K562 (cell line): ENCODE results near the gene CCDC9B. TPM values are rescaled to one million over a fixed set of nuclear protein-coding genes. Genes with fewer than 3 reads are reported as not detected.
A peak's percentile ranks its signal among the peaks of the same experiment; 100 is the strongest.

ENCODE experiments used
- BHLHE40 ChIP-seq: IDR thresholded peaks from 2 replicates; pipeline ENCODE4 v1.6.1; 2011; ENCODE audit warnings: low read length, improper control_type of control experiment
- CBX1 ChIP-seq: sonication (generic); IDR thresholded peaks from 2 replicates; pipeline ENCODE4 v1.6.1; 2016; ENCODE audit warnings: antibody characterized with exemption, low read depth, mild to moderate bottlenecking
- EP400 ChIP-seq: fragments of 450-650 bp; IDR thresholded peaks from 2 replicates; pipeline ENCODE4 v1.6.1; 2017; ENCODE audit warnings: antibody characterized with exemption, mild to moderate bottlenecking, moderate library complexity
- ERF ChIP-seq: fragments of 450-650 bp; formaldehyde crosslinking; IDR thresholded peaks from 2 replicates; pipeline ENCODE4 v1.4.0; 2020; ENCODE audit warnings: mild to moderate bottlenecking, mixed read lengths
- KAT7 ChIP-seq: sonication (generic); formaldehyde crosslinking; IDR thresholded peaks from 2 replicates; pipeline ENCODE4 v1.8.0; 2022; ENCODE audit warnings: missing genetic modification reagents, mild to moderate bottlenecking, borderline replicate concordance
- MAFK ChIP-seq: IDR thresholded peaks from 2 replicates; pipeline ENCODE4 v1.6.1; 2011; ENCODE audit warnings: low read length, improper control_type of control experiment
- NR2F6 ChIP-seq: fragments of 450-650 bp; formaldehyde crosslinking; IDR thresholded peaks from 2 replicates; pipeline ENCODE4 v1.4.0; 2020; ENCODE audit warnings: mild to moderate bottlenecking
- PRPF4 ChIP-seq: fragments of 200-400 bp; formaldehyde crosslinking; IDR thresholded peaks from one replicate; pipeline ENCODE4 v1.6.1; 2017; ENCODE audit warnings: low read length, low read depth, mild to moderate bottlenecking; ENCODE audit not compliant: insufficient read depth, poor library complexity, severe bottlenecking
- STAT5B ChIP-seq: fragments of 250-450 bp; sonication (Bioruptor Pico); IDR thresholded peaks from 2 replicates; pipeline ENCODE4 v1.8.0; 2021; ENCODE audit warnings: mild to moderate bottlenecking, inconsistent platforms
- ZNF444 ChIP-seq: fragments of 250-450 bp; sonication (Bioruptor Pico); IDR thresholded peaks from 2 replicates; pipeline ENCODE4 v1.4.0; 2020; ENCODE audit warnings: mild to moderate bottlenecking, moderate library complexity
- ZNF57 ChIP-seq: fragments of 450-650 bp; formaldehyde crosslinking; IDR thresholded peaks from 2 replicates; pipeline ENCODE4 v1.4.0; 2020; ENCODE audit warnings: mild to moderate bottlenecking, moderate library complexity
- ZNF695 ChIP-seq: fragments of 450-650 bp; formaldehyde crosslinking; IDR thresholded peaks from 2 replicates; pipeline ENCODE4 v1.4.0; 2020; ENCODE audit warnings: mild to moderate bottlenecking, moderate library complexity
- ZNF780A ChIP-seq: fragments of 250-450 bp; sonication (Bioruptor Pico); IDR thresholded peaks from 2 replicates; pipeline ENCODE4 v1.5.0; 2021; ENCODE audit warnings: mild to moderate bottlenecking
- polyA plus RNA-seq, 8 experiments: library from polyadenylated mRNA; depleted of rRNA in 4 of 8; stranded (reverse) in 5 of 8; unstranded in 3 of 8; fragments of >200 nt; fragmentation: Nextera tagmentation in 2 of 8; fragmentation: Illumina TruSeq in 1 of 8; extraction: Ambion mirVana in 2 of 8; extraction: Trizol in 1 of 8; gene quantifications; 2 replicates each; pipeline versions ENCODE4 v1.2.1 to v1.2.3, GENCODE V29; 2011 to 2014; ENCODE audit warnings: inconsistent platforms in 1 of 8, missing spikeins in 1 of 8
- total RNA-seq, 7 experiments: library from RNA; depleted of rRNA in 6 of 7; stranded (reverse); fragments of >200 nt in 6 of 7; fragmentation: Illumina TruSeq in 2 of 7; extraction: Trizol in 2 of 7; gene quantifications; 2 replicates each; pipeline versions ENCODE4 v1.2.1 to v1.2.3, GENCODE V29; 2011 to 2021; ENCODE audit warnings: low replicate concordance in 1 of 7
- TF ChIP-seq, protein P1 (sequence below): fragments of 250-450 bp; sonication (Bioruptor Pico); IDR thresholded peaks from 2 replicates; pipeline ENCODE4 v1.9.0; 2021; ENCODE audit warnings: mild to moderate bottlenecking, inconsistent platforms
- TF ChIP-seq, protein P2 (sequence below), 2 experiments: fragments of 150-350 bp in 1 of 2; IDR thresholded peaks; 2 replicates each; pipeline ENCODE4 v1.6.1; 2012 to 2016; ENCODE audit warnings: low read depth in 2 of 2, low read length in 2 of 2, mild to moderate bottlenecking in 1 of 2, moderate library complexity in 1 of 2
- TF ChIP-seq, protein P3 (sequence below), 2 experiments: fragments of 450-650 bp; conservative IDR thresholded peaks; 2 replicates each; pipeline ENCODE4 v1.6.1; 2017; ENCODE audit warnings: mild to moderate bottlenecking in 2 of 2, moderate library complexity in 2 of 2
- TF ChIP-seq, protein P4 (sequence below): fragments of 150-350 bp; IDR thresholded peaks from 2 replicates; pipeline ENCODE4 v1.6.1; 2014; ENCODE audit warnings: low read depth, mild to moderate bottlenecking, low read length, borderline replicate concordance

CCDC9B gene
- total and polyA plus RNA-seq, 9 of the 15 experiments (the other 6 are each of a cell fraction or from before 2014, with no cell fraction given) = 0.01 to 0.47 (median 0.15) TPM; not detected in 1

DNA sequence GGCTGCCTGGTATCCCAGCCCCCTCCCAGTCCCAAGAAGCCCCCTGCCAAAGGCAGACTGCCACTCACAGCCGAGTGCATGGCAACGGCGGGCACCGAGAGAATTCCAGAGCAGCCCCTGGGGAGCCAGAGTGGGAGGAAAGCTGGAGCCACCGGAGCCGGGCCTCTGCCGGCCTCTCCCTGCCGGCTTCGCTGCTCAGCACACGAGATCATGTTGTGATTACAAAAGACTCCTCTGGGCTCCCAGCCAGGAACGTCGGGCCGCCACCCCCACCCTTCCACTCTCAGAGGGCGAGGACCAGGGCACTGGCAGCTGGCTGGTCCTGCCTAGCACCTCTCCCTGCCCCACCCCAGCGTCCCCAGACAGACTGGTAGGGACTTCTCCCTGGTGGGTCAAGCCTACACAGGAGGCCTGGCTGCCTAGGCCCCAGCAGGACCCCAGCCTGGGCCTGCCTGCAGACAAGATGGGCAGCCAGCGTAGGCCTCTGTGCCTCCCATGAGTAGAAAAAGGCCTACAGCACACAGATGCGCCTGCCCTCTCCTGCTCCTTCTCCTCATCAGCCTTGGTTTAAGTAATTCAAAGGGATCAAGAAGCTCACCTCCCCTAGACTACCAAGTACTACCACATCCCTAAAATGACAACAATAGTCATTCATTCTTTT, at the start of gene CCDC9B (continued):
- TF ChIP-seq, protein P1, sequence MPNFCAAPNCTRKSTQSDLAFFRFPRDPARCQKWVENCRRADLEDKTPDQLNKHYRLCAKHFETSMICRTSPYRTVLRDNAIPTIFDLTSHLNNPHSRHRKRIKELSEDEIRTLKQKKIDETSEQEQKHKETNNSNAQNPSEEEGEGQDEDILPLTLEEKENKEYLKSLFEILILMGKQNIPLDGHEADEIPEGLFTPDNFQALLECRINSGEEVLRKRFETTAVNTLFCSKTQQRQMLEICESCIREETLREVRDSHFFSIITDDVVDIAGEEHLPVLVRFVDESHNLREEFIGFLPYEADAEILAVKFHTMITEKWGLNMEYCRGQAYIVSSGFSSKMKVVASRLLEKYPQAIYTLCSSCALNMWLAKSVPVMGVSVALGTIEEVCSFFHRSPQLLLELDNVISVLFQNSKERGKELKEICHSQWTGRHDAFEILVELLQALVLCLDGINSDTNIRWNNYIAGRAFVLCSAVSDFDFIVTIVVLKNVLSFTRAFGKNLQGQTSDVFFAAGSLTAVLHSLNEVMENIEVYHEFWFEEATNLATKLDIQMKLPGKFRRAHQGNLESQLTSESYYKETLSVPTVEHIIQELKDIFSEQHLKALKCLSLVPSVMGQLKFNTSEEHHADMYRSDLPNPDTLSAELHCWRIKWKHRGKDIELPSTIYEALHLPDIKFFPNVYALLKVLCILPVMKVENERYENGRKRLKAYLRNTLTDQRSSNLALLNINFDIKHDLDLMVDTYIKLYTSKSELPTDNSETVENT = no peak
- TF ChIP-seq NR2F6 (CRISPR knock-in tag) (no peak), ZNF444 (CRISPR knock-in tag) (no peak), ZNF695 (no peak), MAFK (no peak), EP400 (no peak), STAT5B (CRISPR knock-in tag) (no peak), ZNF57 (CRISPR knock-in tag) (no peak), CBX1 (no peak), ZNF780A (no peak), ERF (CRISPR knock-in tag) (no peak), BHLHE40 (peak; percentile 47), KAT7 (CRISPR knock-in tag) (no peak), PRPF4 (no peak)
- TF ChIP-seq, protein P2, sequence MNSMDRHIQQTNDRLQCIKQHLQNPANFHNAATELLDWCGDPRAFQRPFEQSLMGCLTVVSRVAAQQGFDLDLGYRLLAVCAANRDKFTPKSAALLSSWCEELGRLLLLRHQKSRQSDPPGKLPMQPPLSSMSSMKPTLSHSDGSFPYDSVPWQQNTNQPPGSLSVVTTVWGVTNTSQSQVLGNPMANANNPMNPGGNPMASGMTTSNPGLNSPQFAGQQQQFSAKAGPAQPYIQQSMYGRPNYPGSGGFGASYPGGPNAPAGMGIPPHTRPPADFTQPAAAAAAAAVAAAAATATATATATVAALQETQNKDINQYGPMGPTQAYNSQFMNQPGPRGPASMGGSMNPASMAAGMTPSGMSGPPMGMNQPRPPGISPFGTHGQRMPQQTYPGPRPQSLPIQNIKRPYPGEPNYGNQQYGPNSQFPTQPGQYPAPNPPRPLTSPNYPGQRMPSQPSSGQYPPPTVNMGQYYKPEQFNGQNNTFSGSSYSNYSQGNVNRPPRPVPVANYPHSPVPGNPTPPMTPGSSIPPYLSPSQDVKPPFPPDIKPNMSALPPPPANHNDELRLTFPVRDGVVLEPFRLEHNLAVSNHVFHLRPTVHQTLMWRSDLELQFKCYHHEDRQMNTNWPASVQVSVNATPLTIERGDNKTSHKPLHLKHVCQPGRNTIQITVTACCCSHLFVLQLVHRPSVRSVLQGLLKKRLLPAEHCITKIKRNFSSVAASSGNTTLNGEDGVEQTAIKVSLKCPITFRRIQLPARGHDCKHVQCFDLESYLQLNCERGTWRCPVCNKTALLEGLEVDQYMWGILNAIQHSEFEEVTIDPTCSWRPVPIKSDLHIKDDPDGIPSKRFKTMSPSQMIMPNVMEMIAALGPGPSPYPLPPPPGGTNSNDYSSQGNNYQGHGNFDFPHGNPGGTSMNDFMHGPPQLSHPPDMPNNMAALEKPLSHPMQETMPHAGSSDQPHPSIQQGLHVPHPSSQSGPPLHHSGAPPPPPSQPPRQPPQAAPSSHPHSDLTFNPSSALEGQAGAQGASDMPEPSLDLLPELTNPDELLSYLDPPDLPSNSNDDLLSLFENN (IDR thresholded peaks at IDR 0.05; ENCODE audit: low read depth in 2 of 2, low read length in 2 of 2) = no peak
- TF ChIP-seq, protein P3, sequence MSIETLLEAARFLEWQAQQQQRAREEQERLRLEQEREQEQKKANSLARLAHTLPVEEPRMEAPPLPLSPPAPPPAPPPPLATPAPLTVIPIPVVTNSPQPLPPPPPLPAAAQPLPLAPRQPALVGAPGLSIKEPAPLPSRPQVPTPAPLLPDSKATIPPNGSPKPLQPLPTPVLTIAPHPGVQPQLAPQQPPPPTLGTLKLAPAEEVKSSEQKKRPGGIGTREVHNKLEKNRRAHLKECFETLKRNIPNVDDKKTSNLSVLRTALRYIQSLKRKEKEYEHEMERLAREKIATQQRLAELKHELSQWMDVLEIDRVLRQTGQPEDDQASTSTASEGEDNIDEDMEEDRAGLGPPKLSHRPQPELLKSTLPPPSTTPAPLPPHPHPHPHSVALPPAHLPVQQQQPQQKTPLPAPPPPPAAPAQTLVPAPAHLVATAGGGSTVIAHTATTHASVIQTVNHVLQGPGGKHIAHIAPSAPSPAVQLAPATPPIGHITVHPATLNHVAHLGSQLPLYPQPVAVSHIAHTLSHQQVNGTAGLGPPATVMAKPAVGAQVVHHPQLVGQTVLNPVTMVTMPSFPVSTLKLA (conservative IDR thresholded peaks at IDR 0.05) = 0 out of 4 replicates have a peak, but pooled peaks of 1 of the 2 experiments have one; percentile 26
- TF ChIP-seq, protein P4, sequence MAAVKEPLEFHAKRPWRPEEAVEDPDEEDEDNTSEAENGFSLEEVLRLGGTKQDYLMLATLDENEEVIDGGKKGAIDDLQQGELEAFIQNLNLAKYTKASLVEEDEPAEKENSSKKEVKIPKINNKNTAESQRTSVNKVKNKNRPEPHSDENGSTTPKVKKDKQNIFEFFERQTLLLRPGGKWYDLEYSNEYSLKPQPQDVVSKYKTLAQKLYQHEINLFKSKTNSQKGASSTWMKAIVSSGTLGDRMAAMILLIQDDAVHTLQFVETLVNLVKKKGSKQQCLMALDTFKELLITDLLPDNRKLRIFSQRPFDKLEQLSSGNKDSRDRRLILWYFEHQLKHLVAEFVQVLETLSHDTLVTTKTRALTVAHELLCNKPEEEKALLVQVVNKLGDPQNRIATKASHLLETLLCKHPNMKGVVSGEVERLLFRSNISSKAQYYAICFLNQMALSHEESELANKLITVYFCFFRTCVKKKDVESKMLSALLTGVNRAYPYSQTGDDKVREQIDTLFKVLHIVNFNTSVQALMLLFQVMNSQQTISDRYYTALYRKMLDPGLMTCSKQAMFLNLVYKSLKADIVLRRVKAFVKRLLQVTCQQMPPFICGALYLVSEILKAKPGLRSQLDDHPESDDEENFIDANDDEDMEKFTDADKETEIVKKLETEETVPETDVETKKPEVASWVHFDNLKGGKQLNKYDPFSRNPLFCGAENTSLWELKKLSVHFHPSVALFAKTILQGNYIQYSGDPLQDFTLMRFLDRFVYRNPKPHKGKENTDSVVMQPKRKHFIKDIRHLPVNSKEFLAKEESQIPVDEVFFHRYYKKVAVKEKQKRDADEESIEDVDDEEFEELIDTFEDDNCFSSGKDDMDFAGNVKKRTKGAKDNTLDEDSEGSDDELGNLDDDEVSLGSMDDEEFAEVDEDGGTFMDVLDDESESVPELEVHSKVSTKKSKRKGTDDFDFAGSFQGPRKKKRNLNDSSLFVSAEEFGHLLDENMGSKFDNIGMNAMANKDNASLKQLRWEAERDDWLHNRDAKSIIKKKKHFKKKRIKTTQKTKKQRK = no peak
